Astrocyte (in vitro differentiated cells and primary cell): ENCODE results near the gene TSHZ1. TPM values are rescaled to one million over a fixed set of nuclear protein-coding genes. Genes with fewer than 3 reads are reported as not detected.

Source experiments
- DNase-seq: peaks from one replicate; pipeline ENCODE4 v3.0.0-alpha.2; 2010; ENCODE audit warnings: low read depth
- FAIRE-seq: peaks from 2 replicates; lab custom pipeline; 2011; peaks lifted over from hg19 to GRCh38; lab: Jason Lieb, UNC
- H2AFZ ChIP-seq: 2 replicates; pipeline ENCODE4 v1.6.0; 2012; ENCODE audit warnings: low read depth, low read length, inconsistent platforms
- H3K27ac ChIP-seq: 2 replicates; pipeline ENCODE4 v1.5.1; 2011; ENCODE audit warnings: low read depth, low read length, inconsistent platforms
- H3K27me3 ChIP-seq: 2 replicates; pipeline ENCODE4 v1.6.0; 2011; ENCODE audit warnings: low read length, inconsistent platforms; ENCODE audit not compliant: insufficient read depth
- H3K36me3 ChIP-seq: 2 replicates; pipeline ENCODE4 v1.5.1; 2011; ENCODE audit warnings: low read length, inconsistent platforms; ENCODE audit not compliant: insufficient read depth
- H3K4me1 ChIP-seq: 2 replicates; pipeline ENCODE4 v1.5.1; 2011; ENCODE audit warnings: low read length, inconsistent platforms; ENCODE audit not compliant: insufficient read depth
- H3K4me2 ChIP-seq: 2 replicates; pipeline ENCODE4 v1.6.0; 2012; ENCODE audit warnings: low read length, inconsistent platforms
- H3K4me3 ChIP-seq: 2 replicates; pipeline ENCODE4 v1.5.1; 2011; ENCODE audit warnings: low read depth, mild to moderate bottlenecking, low read length, inconsistent platforms; ENCODE audit not compliant: insufficient read depth
- H3K79me2 ChIP-seq: 2 replicates; pipeline ENCODE4 v1.6.0; 2012; ENCODE audit warnings: mild to moderate bottlenecking, low read length, inconsistent platforms; ENCODE audit not compliant: insufficient read depth
- H3K9ac ChIP-seq: 2 replicates; pipeline ENCODE4 v1.6.0; 2012; ENCODE audit warnings: mild to moderate bottlenecking, low read length, inconsistent platforms
- H3K9me3 ChIP-seq: 2 replicates; pipeline ENCODE4 v1.5.1; 2012; ENCODE audit warnings: low read depth, mild to moderate bottlenecking, low read length, inconsistent platforms; ENCODE audit not compliant: insufficient read depth
- H4K20me1 ChIP-seq: 2 replicates; pipeline ENCODE4 v1.6.0; 2012; ENCODE audit warnings: low read length, inconsistent platforms; ENCODE audit not compliant: insufficient read depth
- H3K27ac Mint-ChIP-seq: one replicate; pipeline ENCODE4 v1.8.0; 2021; ENCODE audit warnings: mild to moderate bottlenecking, mixed read lengths; ENCODE audit not compliant: unreplicated experiment
- H3K27me3 Mint-ChIP-seq: one replicate; pipeline ENCODE4 v1.8.0; 2021; ENCODE audit warnings: low read depth, mixed read lengths; ENCODE audit not compliant: unreplicated experiment
- H3K36me3 Mint-ChIP-seq: one replicate; pipeline ENCODE4 v1.8.0; 2021; ENCODE audit warnings: low read depth, mixed read lengths; ENCODE audit not compliant: unreplicated experiment
- H3K4me1 Mint-ChIP-seq: one replicate; pipeline ENCODE4 v1.8.0; 2021; ENCODE audit warnings: low read depth, mixed read lengths; ENCODE audit not compliant: unreplicated experiment
- H3K4me3 Mint-ChIP-seq: one replicate; pipeline ENCODE4 v1.8.0; 2021; ENCODE audit warnings: mild to moderate bottlenecking, moderate library complexity, mixed read lengths; ENCODE audit not compliant: unreplicated experiment
- H3K9me3 Mint-ChIP-seq: one replicate; pipeline ENCODE4 v1.8.0; 2021; ENCODE audit warnings: mild to moderate bottlenecking, mixed read lengths; ENCODE audit not compliant: unreplicated experiment
- EZH2 ChIP-seq: IDR thresholded peaks from 2 replicates; pipeline ENCODE4 v1.6.1; 2012; ENCODE audit warnings: mild to moderate bottlenecking, low read length, inconsistent platforms; ENCODE audit not compliant: insufficient read depth
- total RNA-seq: library from RNA; stranded (reverse); gene quantifications from 2 replicates; pipeline ENCODE4 v1.2.1, GENCODE V29; 2021
- TF ChIP-seq, protein P1 (sequence below): IDR thresholded peaks from 2 replicates; pipeline ENCODE4 v1.5.1; 2011; ENCODE audit warnings: low read depth, mild to moderate bottlenecking, inconsistent platforms, low read length, moderate library complexity; ENCODE audit not compliant: insufficient read depth

The TSHZ1 gene
- total RNA-seq, 1 donor from 2014 or later, result 2.9 TPM

DNA sequence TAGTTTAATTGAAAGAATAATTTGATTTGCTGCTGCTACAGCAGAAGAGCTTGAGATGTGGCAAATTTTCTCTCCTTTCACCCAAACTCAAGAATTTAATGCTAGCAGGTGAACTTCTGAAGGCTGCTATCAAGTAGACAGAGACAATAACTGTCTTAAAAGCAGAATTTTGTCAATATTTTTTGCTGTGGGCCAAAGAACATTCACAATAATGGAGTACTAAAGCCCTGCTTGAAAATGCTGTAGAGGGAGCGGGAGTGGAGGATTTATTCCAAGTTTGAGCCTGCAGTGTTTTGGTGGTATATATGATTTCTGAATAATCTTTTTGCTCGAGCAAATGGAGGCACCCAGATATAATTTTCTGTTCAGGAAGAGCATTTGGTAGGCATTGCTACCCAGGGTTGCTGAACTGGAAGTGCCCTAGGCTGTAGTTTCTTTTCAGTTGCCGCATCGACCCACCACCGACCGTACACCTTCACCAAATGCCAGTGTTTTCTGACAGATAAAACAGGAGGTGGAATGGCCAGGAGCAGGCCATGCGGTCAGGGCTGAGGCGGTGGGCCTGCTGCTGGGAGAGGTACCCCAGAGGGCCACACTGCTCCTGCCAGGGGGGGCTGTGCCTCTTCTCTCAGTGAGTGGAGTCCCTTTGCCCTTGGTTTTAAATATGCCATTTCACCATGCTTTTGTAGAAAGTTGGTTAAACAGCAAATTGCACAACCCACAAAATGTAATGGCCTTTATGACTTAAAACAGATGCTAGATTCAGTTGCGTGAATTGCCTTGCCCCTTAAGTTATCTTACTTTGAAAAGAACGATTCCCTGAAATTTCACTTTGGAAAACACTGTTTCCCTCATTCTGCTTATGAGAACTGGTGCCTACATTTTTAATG, 36.4 kb downstream of the TSHZ1 start:
- H3K27ac ChIP-seq, result peak overlapping the region; percentile 50
- peak overlapping the region; percentile 73 for H2AFZ ChIP-seq
- Mint-ChIP-seq H3K36me3 (no peaks in the 10 kb centered on the region), H3K27me3 (peaks cover 4% of the 10 kb centered on the region), H3K9me3 (no peaks in the 10 kb centered on the region), H3K4me3 (no peak overlapping the region), H3K27ac (no peak overlapping the region), H3K4me1 (no peaks in the 10 kb centered on the region)
- TF ChIP-seq, protein P1, sequence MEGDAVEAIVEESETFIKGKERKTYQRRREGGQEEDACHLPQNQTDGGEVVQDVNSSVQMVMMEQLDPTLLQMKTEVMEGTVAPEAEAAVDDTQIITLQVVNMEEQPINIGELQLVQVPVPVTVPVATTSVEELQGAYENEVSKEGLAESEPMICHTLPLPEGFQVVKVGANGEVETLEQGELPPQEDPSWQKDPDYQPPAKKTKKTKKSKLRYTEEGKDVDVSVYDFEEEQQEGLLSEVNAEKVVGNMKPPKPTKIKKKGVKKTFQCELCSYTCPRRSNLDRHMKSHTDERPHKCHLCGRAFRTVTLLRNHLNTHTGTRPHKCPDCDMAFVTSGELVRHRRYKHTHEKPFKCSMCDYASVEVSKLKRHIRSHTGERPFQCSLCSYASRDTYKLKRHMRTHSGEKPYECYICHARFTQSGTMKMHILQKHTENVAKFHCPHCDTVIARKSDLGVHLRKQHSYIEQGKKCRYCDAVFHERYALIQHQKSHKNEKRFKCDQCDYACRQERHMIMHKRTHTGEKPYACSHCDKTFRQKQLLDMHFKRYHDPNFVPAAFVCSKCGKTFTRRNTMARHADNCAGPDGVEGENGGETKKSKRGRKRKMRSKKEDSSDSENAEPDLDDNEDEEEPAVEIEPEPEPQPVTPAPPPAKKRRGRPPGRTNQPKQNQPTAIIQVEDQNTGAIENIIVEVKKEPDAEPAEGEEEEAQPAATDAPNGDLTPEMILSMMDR, result no peak
- no peak for TF ChIP-seq EZH2
- H3K27me3 ChIP-seq, result no peaks in the 10 kb centered on the region
- H3K4me3 ChIP-seq, result peak overlapping the region; percentile 56
- H4K20me1 ChIP-seq, result peaks cover 3% of the 10 kb centered on the region
- H3K9ac ChIP-seq, result peak overlapping the region; percentile 76
- peaks cover 5% of the 10 kb centered on the region for H3K4me1 ChIP-seq
- no peaks in the 10 kb centered on the region for H3K36me3 ChIP-seq
- peak; percentile 34 for DNase-seq
- peak overlapping the region; percentile 90 for H3K4me2 ChIP-seq
- H3K9me3 ChIP-seq, result no peaks in the 10 kb centered on the region
- no peak for FAIRE-seq
- peaks cover 40% of the 10 kb centered on the region for H3K79me2 ChIP-seq

DNA sequence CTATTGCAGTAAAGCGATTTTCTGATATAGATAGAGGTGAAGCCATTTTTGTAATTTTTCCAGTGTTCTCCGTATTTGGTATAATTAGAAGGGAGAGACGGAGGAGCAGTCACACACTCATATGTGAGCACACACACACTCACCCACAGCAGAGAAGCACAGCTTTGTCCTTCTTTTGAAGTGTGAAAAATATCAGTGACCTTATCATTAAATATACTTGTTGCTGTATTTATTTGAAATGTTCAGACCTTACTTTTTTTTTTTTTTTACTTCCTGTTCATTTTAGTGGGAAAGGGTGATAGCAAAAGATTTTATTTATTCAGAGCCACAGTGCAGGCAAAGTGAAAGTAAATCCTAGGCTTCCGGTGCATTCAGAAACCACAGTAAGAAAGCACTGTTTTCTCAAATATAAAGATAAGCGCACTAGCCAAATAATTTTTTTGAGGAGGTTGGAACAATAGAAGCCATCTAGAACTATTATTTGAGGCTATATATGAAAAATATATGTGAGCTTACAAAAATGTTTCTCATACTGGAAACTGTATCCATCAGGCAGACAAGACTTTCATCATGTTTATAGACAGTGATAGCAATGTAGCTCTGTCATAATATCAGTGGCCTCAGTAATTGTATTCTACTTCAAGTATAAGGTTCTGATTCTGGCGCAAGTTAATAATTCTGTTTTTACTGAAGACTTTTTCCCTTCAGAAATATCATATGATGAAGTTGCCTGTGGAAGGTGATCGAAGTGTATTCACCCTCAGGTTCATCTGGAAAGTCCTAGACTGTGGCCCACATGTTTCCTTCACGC, 37.2 kb downstream of the TSHZ1 start:
- FAIRE-seq, result peak; percentile 76
- Histone ChIP-seq H3K79me2 (peaks cover 40% of the 10 kb centered on the region), H3K27ac (peak overlapping the region; percentile 50), H3K9me3 (no peaks in the 10 kb centered on the region), H3K4me2 (peak overlapping the region; percentile 90), H3K4me3 (peak overlapping the region; percentile 56), H3K36me3 (no peaks in the 10 kb centered on the region), H2AFZ (peak overlapping the region; percentile 73), H3K9ac (peak overlapping the region; percentile 76), H3K27me3 (no peaks in the 10 kb centered on the region), H4K20me1 (peaks cover 3% of the 10 kb centered on the region), H3K4me1 (peaks cover 5% of the 10 kb centered on the region)
- TF ChIP-seq EZH2, result no peak
- TF ChIP-seq, protein P1, result no peak
- peak; percentile 62 for DNase-seq
- Mint-ChIP-seq H3K4me3 (no peak overlapping the region), H3K9me3 (no peaks in the 10 kb centered on the region), H3K27ac (peak overlapping the region; percentile 67), H3K36me3 (no peaks in the 10 kb centered on the region), H3K4me1 (no peaks in the 10 kb centered on the region), H3K27me3 (peaks cover 4% of the 10 kb centered on the region)
